Right cardiac atrium (tissue), 5 donors: ENCODE measurements around the gene TBX2. TPM values are rescaled to one million over a fixed set of nuclear protein-coding genes. Genes with fewer than 3 reads are reported as not detected.

Experiments used
- ATAC-seq, 2 donors: fragments of 200-7000 bp; cut with Tn5 transposase; one replicate each; pipeline versions ENCODE4 v1.8.0 to v1.9.1; 2020; ENCODE audit warnings: moderate library complexity in 2 of 2, mild to moderate bottlenecking in 1 of 2
- DNase-seq, 3 donors: peaks; one replicate each; pipeline ENCODE4 v3.0.0-alpha.2; 2020
- H3K27ac ChIP-seq: one replicate; pipeline ENCODE4 v1.5.1; 2013; ENCODE audit warnings: mild to moderate bottlenecking, low read length, control low read depth, moderate library complexity
- H3K27me3 ChIP-seq: one replicate; pipeline ENCODE4 v1.6.1; 2013; ENCODE audit not compliant: control insufficient read depth, insufficient read depth
- H3K4me1 ChIP-seq: one replicate; pipeline ENCODE4 v1.6.1; 2013; ENCODE audit warnings: low read length; ENCODE audit not compliant: control insufficient read depth, insufficient read depth
- H3K4me3 ChIP-seq: one replicate; pipeline ENCODE4 v1.5.1; 2013; ENCODE audit warnings: low read length, control low read depth
- H3K9me3 ChIP-seq: one replicate; pipeline ENCODE4 v1.6.1; 2013; ENCODE audit warnings: low read length; ENCODE audit not compliant: control insufficient read depth
- WGBS: extraction: QIAGEN DNeasy Blood & Tissue Kit; methylation state at CpG from one replicate; pipeline ENCODE4 v1.1.7; 2013; 5-methylcytosine and 5-hydroxymethylcytosine counted together
- intact Hi-C, 4 donors: fragments of 100-400 bp; cut with DNase I; formaldehyde crosslinking; loops; one replicate each; pipeline versions ENCODE4 v1.11.0 to v1.14.0; 2022 to 2023
- polyA plus RNA-seq: library from polyadenylated mRNA; stranded (reverse); fragments of 200-250 nt; gene quantifications from one replicate; pipeline ENCODE4 v1.2.3, GENCODE V29; 2013
- total RNA-seq, 4 donors: library from RNA; stranded (reverse); fragmentation: NEBNext Ultra II Directional; extraction: Animal tissue kit (Norgen Biotek cat#: 25700); gene quantifications; one replicate each; pipeline ENCODE4 v1.2.1, GENCODE V29; 2021
- donor health status: healthy with polysubstance abuse.
- donor health status: DM: no; HTN: yes; CAD: no.
- donor health status: DM: no; HTN: no; CAD: no.
- donor health status: DM: no; HTN: yes; CAD: no; lungs with severe emphysema.
- donor health status: DM: yes; HTN: yes; CAD: no.

Gene TBX2
- total and polyA plus RNA-seq, 5 donors: 5.9 to 12.4 (median 9.5) TPM

GRCh38 chr17:61396586-61397085 lies 3.0 kb upstream of the TBX2 start:
- Histone ChIP-seq H3K27me3 (no peaks in the 10 kb centered on the region), H3K27ac (no peak overlapping the region), H3K4me3 (peak overlapping the region; percentile 84), H3K4me1 (no peaks in the 10 kb centered on the region), H3K9me3 (no peaks in the 10 kb centered on the region)
- DNase-seq: peak in 1 of 3 donors; percentile 64
- ATAC-seq: no peak
- 5% methylated on average over 46 of the region's 46 CpGs for WGBS
- intact Hi-C loops: loop anchor here (10.0 kb wide), 4 partner anchors 142 to 672 kb away; no protein-coding TSS in a partner anchor

GRCh38 chr17:61397086-61397842 lies 2.4 kb upstream of the TBX2 start:
- DNase-seq (peak in 2 of 3 donors; percentile 74), ATAC-seq (no peak)
- Histone ChIP-seq H3K4me3 (peak overlapping the region; percentile 84), H3K4me1 (no peaks in the 10 kb centered on the region), H3K9me3 (no peaks in the 10 kb centered on the region), H3K27me3 (no peaks in the 10 kb centered on the region), H3K27ac (peak overlapping the region; percentile 17)
- intact Hi-C loops: loop anchor here (10.0 kb wide), 4 partner anchors 142 to 672 kb away; no protein-coding TSS in a partner anchor
- 4% methylated on average over 67 of the region's 67 CpGs for WGBS

- no peaks in the 10 kb centered on the region for H3K4me1 ChIP-seq
- peak overlapping the region; percentile 46 for H3K27ac ChIP-seq
- intact Hi-C loops: loop anchor here (10.0 kb wide), 4 partner anchors 144 to 674 kb away; no protein-coding TSS in a partner anchor
- WGBS: 3% methylated on average over 34 of the region's 34 CpGs
- no peaks in the 10 kb centered on the region for H3K9me3 ChIP-seq
- H3K27me3 ChIP-seq: no peaks in the 10 kb centered on the region
- peak in 1 of 3 donors; percentile 19 for DNase-seq
- ATAC-seq: no peak
- H3K4me3 ChIP-seq: peak overlapping the region; percentile 84
Measured at GRCh38 chr17:61398721-61399130, 917 bp upstream of the TBX2 start.

- DNase-seq (peak in 2 of 3 donors; percentile 77 to 79), ATAC-seq (no peak)
- H3K27ac ChIP-seq: no peak overlapping the region
- H3K27me3 ChIP-seq: no peaks in the 10 kb centered on the region
- intact Hi-C loops: no loop called here
- H3K9me3 ChIP-seq: no peaks in the 10 kb centered on the region
- H3K4me1 ChIP-seq: no peaks in the 10 kb centered on the region
- under 1% methylated on average over 88 of the region's 90 CpGs for WGBS
- H3K4me3 ChIP-seq: peak overlapping the region; percentile 84
Measured at GRCh38 chr17:61400066-61400716, 548 bp downstream of the TBX2 start.

- WGBS: 8% methylated on average over 45 of the region's 45 CpGs
- DNase-seq (peak in 2 of 3 donors; percentile 71 to 72), ATAC-seq (no peak)
- H3K9me3 ChIP-seq: no peaks in the 10 kb centered on the region
- peak overlapping the region; percentile 7 for H3K27ac ChIP-seq
- H3K4me3 ChIP-seq: peak overlapping the region; percentile 84
- no peaks in the 10 kb centered on the region for H3K27me3 ChIP-seq
- H3K4me1 ChIP-seq: no peaks in the 10 kb centered on the region
- intact Hi-C loops: no loop called here
Measured at GRCh38 chr17:61400717-61401388, 1.2 kb downstream of the TBX2 start.

- WGBS: 58% methylated on average over 25 of the region's 25 CpGs
- Histone ChIP-seq H3K4me3 (peak overlapping the region; percentile 84), H3K27me3 (no peaks in the 10 kb centered on the region), H3K9me3 (no peaks in the 10 kb centered on the region), H3K27ac (peak overlapping the region; percentile 3), H3K4me1 (no peaks in the 10 kb centered on the region)
- DNase-seq (peak in 1 of 3 donors; percentile 61), ATAC-seq (no peak)
- intact Hi-C loops: no loop called here
Measured at GRCh38 chr17:61401389-61402072, 1.9 kb downstream of the TBX2 start.

GRCh38 chr17:61402073-61402541 lies 2.5 kb downstream of the TBX2 start:
- H3K27me3 ChIP-seq: no peaks in the 10 kb centered on the region
- peak overlapping the region; percentile 3 for H3K27ac ChIP-seq
- DNase-seq: peak in 1 of 3 donors; percentile 57
- H3K4me1 ChIP-seq: no peaks in the 10 kb centered on the region
- no peak for ATAC-seq
- H3K9me3 ChIP-seq: no peaks in the 10 kb centered on the region
- intact Hi-C loops: no loop called here
- H3K4me3 ChIP-seq: peak overlapping the region; percentile 18
- 56% methylated on average over 11 of the region's 11 CpGs for WGBS

- H3K27ac ChIP-seq: peak overlapping the region; percentile 25
- DNase-seq: peak in 1 of 3 donors; percentile 67
- H3K9me3 ChIP-seq: no peaks in the 10 kb centered on the region
- H3K4me1 ChIP-seq: no peaks in the 10 kb centered on the region
- no peaks in the 10 kb centered on the region for H3K27me3 ChIP-seq
- WGBS: 40% methylated on average over 55 of the region's 55 CpGs
- H3K4me3 ChIP-seq: peak overlapping the region; percentile 25
- no peak for ATAC-seq
- intact Hi-C loops: no loop called here
Measured at GRCh38 chr17:61402978-61403800, 3.5 kb downstream of the TBX2 start.

GRCh38 chr17:61403801-61404662 lies 4.4 kb downstream of the TBX2 start:
- intact Hi-C loops: no loop called here
- H3K27me3 ChIP-seq: no peaks in the 10 kb centered on the region
- WGBS: 48% methylated on average over 66 of the region's 66 CpGs

More at GRCh38 chr17:61403801-61404662, 4.4 kb downstream of the TBX2 start:
- H3K4me3 ChIP-seq: peak overlapping the region; percentile 25
- no peak overlapping the region for H3K27ac ChIP-seq
- no peaks in the 10 kb centered on the region for H3K9me3 ChIP-seq
- ATAC-seq: no peak
- DNase-seq: peak in 1 of 3 donors; percentile 64
- no peaks in the 10 kb centered on the region for H3K4me1 ChIP-seq
